PC-3 (cell line): ENCODE data around the gene RBP3.

Source experiments
- CTCF ChIP-seq: fragments of 300-600 bp; sonication (generic); conservative IDR thresholded peaks from 2 replicates; pipeline ENCODE4 v1.5.1; 2017; ENCODE audit warnings: antibody characterized with exemption, low read depth, mild to moderate bottlenecking, low read length
- EZH2 ChIP-seq: fragments of 300-600 bp; sonication (generic); IDR thresholded peaks from one replicate; pipeline ENCODE4 v1.6.1; 2017; ENCODE audit warnings: antibody characterized with exemption, mild to moderate bottlenecking, low read length; ENCODE audit not compliant: unreplicated experiment

GRCh38 chr10:47301833-47302232 is 46.3 kb upstream of the RBP3 start:
- no peak for TF ChIP-seq CTCF
- no peak for TF ChIP-seq EZH2
